ENCODE measurements around the gene MYL9.

DNA sequence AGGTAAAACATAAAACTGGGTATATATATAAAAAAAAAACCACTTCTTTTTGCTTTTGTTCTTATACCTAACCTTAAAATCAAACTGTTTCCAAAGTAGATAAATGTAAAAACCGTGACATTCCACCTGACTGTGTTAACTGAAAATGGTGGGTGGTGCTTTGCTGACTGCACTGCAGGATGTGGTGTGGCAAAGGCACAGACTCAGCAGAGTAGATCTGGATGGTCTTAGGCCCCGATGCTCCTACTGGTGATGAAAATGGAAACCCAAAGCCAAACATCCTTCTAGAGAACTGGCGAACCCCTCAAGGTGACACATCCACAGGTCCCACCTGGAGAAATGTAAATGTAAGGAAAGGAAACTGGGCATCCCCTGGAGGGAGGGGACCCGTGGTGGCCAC, 41.0 kb downstream of the MYL9 start:
- TF ChIP-seq, protein P1, sequence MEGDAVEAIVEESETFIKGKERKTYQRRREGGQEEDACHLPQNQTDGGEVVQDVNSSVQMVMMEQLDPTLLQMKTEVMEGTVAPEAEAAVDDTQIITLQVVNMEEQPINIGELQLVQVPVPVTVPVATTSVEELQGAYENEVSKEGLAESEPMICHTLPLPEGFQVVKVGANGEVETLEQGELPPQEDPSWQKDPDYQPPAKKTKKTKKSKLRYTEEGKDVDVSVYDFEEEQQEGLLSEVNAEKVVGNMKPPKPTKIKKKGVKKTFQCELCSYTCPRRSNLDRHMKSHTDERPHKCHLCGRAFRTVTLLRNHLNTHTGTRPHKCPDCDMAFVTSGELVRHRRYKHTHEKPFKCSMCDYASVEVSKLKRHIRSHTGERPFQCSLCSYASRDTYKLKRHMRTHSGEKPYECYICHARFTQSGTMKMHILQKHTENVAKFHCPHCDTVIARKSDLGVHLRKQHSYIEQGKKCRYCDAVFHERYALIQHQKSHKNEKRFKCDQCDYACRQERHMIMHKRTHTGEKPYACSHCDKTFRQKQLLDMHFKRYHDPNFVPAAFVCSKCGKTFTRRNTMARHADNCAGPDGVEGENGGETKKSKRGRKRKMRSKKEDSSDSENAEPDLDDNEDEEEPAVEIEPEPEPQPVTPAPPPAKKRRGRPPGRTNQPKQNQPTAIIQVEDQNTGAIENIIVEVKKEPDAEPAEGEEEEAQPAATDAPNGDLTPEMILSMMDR (IDR thresholded peaks at IDR 0.05; ENCODE audit: borderline replicate concordance, extremely low read depth, low read length, poor library complexity, severe bottlenecking) = no peak
- no peak for TF ChIP-seq EZH2 (IDR thresholded peaks at IDR 0.05; ENCODE audit: borderline replicate concordance, low read depth, low read length, severe bottlenecking)
